ENCODE data around the gene DFFA.
"Not testable (repeated sequence)": the region's sequence is repeated elsewhere in the genome, so short reads cannot be mapped to it uniquely, and the experiment has no call there.

The DFFA gene

DNA sequence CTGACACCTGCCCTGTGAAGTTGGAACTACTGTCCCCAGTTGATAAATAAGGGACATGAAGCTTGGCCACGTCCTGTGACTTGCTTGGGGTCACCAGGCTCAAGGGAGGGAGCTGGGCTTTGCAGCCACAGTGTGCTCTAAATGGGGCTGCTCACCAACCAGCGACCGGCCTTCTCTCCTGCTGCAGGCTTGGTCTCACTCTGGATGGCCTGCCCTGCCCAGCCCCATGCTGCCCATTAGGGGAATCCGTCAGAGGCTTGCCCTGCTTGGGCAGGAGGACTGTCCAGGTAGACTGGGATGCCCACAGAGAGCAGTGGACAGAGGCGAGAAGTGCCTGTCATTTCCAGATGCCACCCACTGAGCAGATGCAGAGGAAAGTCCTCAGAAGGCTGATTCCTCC lies 43.3 kb downstream of the DFFA start:
- DNase-seq (ENCODE audit: low read depth, low spot score) = no peak
- Histone ChIP-seq H3K4me1 (ENCODE audit: insufficient read depth, insufficient read length) (peaks cover 8% of the 10 kb centered on the region), H3K9me3 (ENCODE audit: insufficient read depth, low read length) (no peaks in the 10 kb centered on the region), H3K27me3 (ENCODE audit: insufficient read depth, insufficient read length) (no peaks in the 10 kb centered on the region), H3K36me3 (ENCODE audit: insufficient read depth, insufficient read length, low read length) (peaks cover 3% of the 10 kb centered on the region), H3K9ac (ENCODE audit: insufficient read length, low read depth) (no peak overlapping the region), H3K4me3 (ENCODE audit: insufficient read length, low read depth) (no peak overlapping the region)
- TF ChIP-seq ZNF274 (IDR thresholded peaks at IDR 0.05; ENCODE audit: low read depth, low read length) = no peak

DNA sequence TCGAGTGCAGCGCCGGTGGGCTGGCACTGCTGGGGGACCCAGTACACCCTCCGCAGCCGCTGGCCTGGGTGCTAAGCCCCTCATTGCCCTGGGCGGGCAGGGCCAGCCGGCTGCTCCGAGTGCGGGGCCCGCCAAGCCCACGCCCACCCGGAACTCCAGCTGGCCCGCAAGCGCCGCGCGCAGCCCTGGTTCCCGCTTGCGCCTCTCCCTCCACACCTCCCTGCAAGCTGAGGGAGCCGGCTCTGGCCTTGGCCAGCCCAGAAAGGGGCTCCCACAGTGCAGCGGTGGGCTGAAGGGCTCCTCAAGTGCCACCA lies 45.8 kb downstream of the DFFA start:
- H3K9me3 ChIP-seq (ENCODE audit: insufficient read depth, low read length); DNase-seq (ENCODE audit: low read depth, low spot score); H3K4me3 ChIP-seq (ENCODE audit: insufficient read length, low read depth); H3K9ac ChIP-seq (ENCODE audit: insufficient read length, low read depth); H3K36me3 ChIP-seq (ENCODE audit: insufficient read depth, insufficient read length, low read length); H3K27me3 ChIP-seq (ENCODE audit: insufficient read depth, insufficient read length); H3K4me1 ChIP-seq (ENCODE audit: insufficient read depth, insufficient read length): not testable (repeated sequence)

DNA sequence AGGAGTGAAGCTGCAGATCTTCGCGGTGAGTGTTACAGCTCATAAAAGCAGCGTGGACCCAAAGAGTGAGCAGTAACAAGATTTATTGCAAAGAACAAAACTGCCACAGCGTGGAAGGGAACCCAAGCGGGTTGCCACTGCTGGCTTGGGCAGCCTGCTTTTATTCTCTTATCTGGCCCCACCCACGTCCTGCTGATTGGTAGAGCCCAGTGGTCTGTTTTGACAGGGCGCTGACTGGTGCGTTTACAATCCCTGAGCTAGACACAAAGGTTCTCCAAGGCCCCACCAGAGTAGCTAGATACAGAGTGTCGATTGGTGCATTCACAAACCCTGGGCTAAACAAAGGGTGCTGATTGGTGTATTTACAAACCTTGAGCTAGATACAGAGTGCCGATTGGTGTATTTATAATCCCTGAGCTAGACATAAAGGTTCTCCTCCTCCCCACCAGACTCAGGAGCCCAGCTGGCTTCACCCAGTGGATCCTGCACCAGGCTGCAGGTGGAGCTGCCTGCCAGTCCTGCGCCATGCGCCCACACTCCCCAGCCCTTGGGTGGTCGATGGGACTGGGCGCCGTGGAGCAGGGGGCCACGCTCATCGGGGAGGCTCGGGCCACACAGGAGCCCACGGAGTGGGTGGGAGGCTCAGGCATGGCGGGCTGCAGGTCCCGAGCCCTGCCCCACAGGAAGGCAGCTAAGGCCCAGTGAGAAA lies 46.3 kb downstream of the DFFA start:
- H3K9me3 ChIP-seq (ENCODE audit: insufficient read depth, low read length); H3K4me1 ChIP-seq (ENCODE audit: insufficient read depth, insufficient read length); DNase-seq (ENCODE audit: low read depth, low spot score); H3K9ac ChIP-seq (ENCODE audit: insufficient read length, low read depth); H3K27me3 ChIP-seq (ENCODE audit: insufficient read depth, insufficient read length); H3K4me3 ChIP-seq (ENCODE audit: insufficient read length, low read depth): not testable (repeated sequence)
- H3K36me3 ChIP-seq (ENCODE audit: insufficient read depth, insufficient read length, low read length) = peaks cover 11% of the 10 kb centered on the region

DNA sequence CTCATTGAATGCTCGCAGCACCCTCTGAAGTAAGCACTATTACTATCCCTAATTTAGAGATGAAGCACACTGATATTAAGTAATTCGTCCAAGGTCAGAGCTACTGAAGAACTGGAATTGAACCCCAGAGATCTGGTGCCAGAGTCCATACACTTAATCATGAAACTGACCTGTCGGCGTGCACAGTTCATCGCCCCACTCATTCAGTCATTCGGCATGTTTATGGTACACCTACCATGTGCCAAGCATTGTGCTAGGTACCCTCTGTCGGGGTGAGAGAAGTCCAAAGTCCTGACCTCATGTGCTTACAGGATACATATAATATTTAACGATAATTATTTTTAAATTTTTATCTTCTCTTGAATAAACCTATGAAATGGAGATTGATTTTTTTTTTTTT lies 47.7 kb downstream of the DFFA start:
- no peak for TF ChIP-seq ZNF274 (IDR thresholded peaks at IDR 0.05; ENCODE audit: low read depth, low read length)
- no peak for TF ChIP-seq YY1 (IDR thresholded peaks at IDR 0.05; ENCODE audit: insufficient read depth, insufficient read length)
- TF ChIP-seq SUZ12 (IDR thresholded peaks at IDR 0.05; ENCODE audit: extremely low read depth, insufficient read depth, insufficient read length) = no peak
- no peak for DNase-seq (ENCODE audit: low read depth, low spot score)

DNA sequence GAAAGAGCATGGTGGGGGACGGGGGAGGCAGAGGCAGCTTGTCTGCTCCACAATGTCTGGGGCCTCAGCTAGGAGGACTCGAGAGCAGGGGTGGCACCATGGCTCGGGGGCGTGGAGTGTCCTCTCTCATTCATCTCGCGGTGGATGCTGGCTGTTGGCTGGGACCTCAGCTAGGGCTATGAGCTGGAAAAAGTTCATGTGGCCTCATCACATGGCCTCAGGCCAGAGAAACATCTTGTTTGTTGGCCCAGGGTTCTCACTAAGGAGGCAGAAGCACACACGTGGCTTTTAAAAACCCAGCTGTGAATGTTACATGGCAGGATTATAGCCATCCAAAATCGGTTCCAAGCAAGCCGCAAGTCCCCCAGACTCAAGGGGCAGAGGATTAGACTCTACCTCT lies 48.3 kb downstream of the DFFA start:
- Histone ChIP-seq H3K4me3 (ENCODE audit: insufficient read length, low read depth) (no peak overlapping the region), H3K9ac (ENCODE audit: insufficient read length, low read depth) (no peak overlapping the region), H3K27me3 (ENCODE audit: insufficient read depth, insufficient read length) (no peaks in the 10 kb centered on the region), H3K36me3 (ENCODE audit: insufficient read depth, insufficient read length, low read length) (peaks cover 28% of the 10 kb centered on the region), H3K9me3 (ENCODE audit: insufficient read depth, low read length) (no peaks in the 10 kb centered on the region), H3K4me1 (ENCODE audit: insufficient read depth, insufficient read length) (no peaks in the 10 kb centered on the region)
- TF ChIP-seq SUZ12 (IDR thresholded peaks at IDR 0.05; ENCODE audit: extremely low read depth, insufficient read depth, insufficient read length) (no peak), YY1 (IDR thresholded peaks at IDR 0.05; ENCODE audit: insufficient read depth, insufficient read length) (no peak), ZNF274 (IDR thresholded peaks at IDR 0.05; ENCODE audit: low read depth, low read length) (no peak)
- DNase-seq (ENCODE audit: low read depth, low spot score) = no peak

More for the DNA sequence above, 47.7 kb downstream of the DFFA start:
- H3K4me3 ChIP-seq (ENCODE audit: insufficient read length, low read depth) = no peak overlapping the region
- H3K27me3 ChIP-seq (ENCODE audit: insufficient read depth, insufficient read length) = no peaks in the 10 kb centered on the region
- H3K9me3 ChIP-seq (ENCODE audit: insufficient read depth, low read length) = no peaks in the 10 kb centered on the region
- H3K4me1 ChIP-seq (ENCODE audit: insufficient read depth, insufficient read length) = no peaks in the 10 kb centered on the region
- no peak overlapping the region for H3K9ac ChIP-seq (ENCODE audit: insufficient read length, low read depth)
- H3K36me3 ChIP-seq (ENCODE audit: insufficient read depth, insufficient read length, low read length) = peaks cover 22% of the 10 kb centered on the region

DNA sequence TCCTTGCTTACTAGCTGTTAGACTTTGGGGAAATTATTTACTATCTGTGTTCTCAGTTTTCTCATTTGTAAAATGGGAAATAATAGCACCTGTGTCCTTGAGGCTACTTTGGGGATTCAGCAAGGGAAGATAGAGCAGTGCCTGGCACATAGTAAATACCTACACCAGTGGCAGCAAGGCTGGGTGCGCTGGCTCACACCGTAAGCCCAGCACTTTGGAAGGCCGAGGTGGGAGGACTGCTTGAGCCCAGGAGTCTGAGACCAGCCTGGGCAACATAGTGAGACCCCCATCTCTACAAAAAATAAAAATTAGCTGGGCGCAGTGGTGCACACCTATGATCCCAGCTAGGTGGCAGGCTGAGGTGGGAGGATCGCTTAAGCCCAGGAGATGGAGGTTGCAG lies 50.7 kb downstream of the DFFA start:
- Histone ChIP-seq H3K4me1 (ENCODE audit: insufficient read depth, insufficient read length) (no peaks in the 10 kb centered on the region), H3K27me3 (ENCODE audit: insufficient read depth, insufficient read length) (no peaks in the 10 kb centered on the region), H3K9me3 (ENCODE audit: insufficient read depth, low read length) (no peaks in the 10 kb centered on the region), H3K36me3 (ENCODE audit: insufficient read depth, insufficient read length, low read length) (peaks cover 49% of the 10 kb centered on the region), H3K9ac (ENCODE audit: insufficient read length, low read depth) (no peak overlapping the region), H3K4me3 (ENCODE audit: insufficient read length, low read depth) (no peak overlapping the region)
- DNase-seq (ENCODE audit: low read depth, low spot score) = no peak
- TF ChIP-seq ZNF274 (IDR thresholded peaks at IDR 0.05; ENCODE audit: low read depth, low read length) (no peak), SUZ12 (IDR thresholded peaks at IDR 0.05; ENCODE audit: extremely low read depth, insufficient read depth, insufficient read length) (no peak)

DNA sequence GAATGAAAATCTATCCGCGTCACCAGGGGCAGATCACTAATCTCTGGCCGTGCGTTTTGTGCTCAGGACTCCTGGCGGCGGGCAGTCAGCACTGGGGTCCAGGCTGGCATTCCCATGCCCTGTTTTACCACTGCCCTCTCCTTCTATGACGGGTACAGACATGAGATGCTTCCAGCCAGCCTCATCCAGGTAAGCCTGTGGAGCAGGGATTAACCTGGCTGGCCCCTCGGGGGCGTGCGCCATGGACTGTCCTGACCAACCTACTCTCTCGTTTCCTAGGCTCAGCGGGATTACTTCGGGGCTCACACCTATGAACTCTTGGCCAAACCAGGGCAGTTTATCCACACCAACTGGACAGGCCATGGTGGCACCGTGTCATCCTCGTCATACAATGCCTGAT lies 53.0 kb downstream of the DFFA start:
- Histone ChIP-seq H3K4me3 (ENCODE audit: insufficient read length, low read depth) (no peak overlapping the region), H3K4me1 (ENCODE audit: insufficient read depth, insufficient read length) (peaks cover 2% of the 10 kb centered on the region), H3K27me3 (ENCODE audit: insufficient read depth, insufficient read length) (no peaks in the 10 kb centered on the region), H3K9me3 (ENCODE audit: insufficient read depth, low read length) (no peaks in the 10 kb centered on the region), H3K9ac (ENCODE audit: insufficient read length, low read depth) (no peak overlapping the region), H3K36me3 (ENCODE audit: insufficient read depth, insufficient read length, low read length) (peaks cover 71% of the 10 kb centered on the region)
- no peak for DNase-seq (ENCODE audit: low read depth, low spot score)
- TF ChIP-seq SUZ12 (IDR thresholded peaks at IDR 0.05; ENCODE audit: extremely low read depth, insufficient read depth, insufficient read length) (no peak), ZNF274 (IDR thresholded peaks at IDR 0.05; ENCODE audit: low read depth, low read length) (no peak), YY1 (IDR thresholded peaks at IDR 0.05; ENCODE audit: insufficient read depth, insufficient read length) (no peak)

DNA sequence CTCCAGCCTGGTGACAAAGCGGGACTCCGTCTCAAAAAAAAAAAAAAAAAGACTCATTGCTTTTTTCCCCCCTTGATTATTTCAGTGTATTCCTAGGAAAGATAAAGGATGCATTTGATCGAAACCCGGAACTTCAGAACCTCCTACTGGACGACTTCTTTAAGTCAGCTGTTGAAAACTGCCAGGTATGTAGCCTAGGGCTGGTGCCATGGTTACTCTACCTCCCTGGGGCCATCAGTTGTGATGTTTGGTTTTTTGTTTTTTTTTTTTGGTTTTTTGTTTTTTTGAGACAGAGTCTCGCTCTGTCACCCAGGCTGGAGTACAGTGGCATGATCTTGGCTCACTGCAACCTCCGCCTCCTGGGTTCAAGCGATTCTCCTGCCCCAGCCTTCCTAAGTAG lies 53.6 kb downstream of the DFFA start:
- peaks cover 77% of the 10 kb centered on the region for H3K36me3 ChIP-seq (ENCODE audit: insufficient read depth, insufficient read length, low read length)
- not testable (repeated sequence) for H3K9me3 ChIP-seq (ENCODE audit: insufficient read depth, low read length); H3K27me3 ChIP-seq (ENCODE audit: insufficient read depth, insufficient read length); H3K9ac ChIP-seq (ENCODE audit: insufficient read length, low read depth); DNase-seq (ENCODE audit: low read depth, low spot score); H3K4me3 ChIP-seq (ENCODE audit: insufficient read length, low read depth); H3K4me1 ChIP-seq (ENCODE audit: insufficient read depth, insufficient read length)

DNA sequence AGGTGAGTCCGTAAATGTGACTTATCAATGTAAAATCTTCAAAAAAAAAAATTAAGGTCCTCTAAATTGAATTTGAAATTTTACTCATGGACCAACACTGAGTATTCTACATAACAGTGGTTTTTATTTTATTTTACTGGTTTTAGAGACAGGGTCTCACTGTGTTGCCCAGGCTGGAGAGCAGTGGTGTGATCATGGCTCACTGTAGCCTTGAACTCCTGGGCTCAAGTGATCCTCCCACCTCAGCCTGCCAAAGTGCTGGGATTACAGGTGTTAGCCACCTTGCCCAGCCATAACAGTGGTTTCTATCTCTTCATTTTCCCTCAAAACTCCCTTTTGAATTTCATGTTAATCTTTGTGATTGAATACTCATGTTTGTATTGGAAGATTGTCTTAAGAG lies 56.4 kb downstream of the DFFA start:
- not testable (repeated sequence) for H3K4me3 ChIP-seq (ENCODE audit: insufficient read length, low read depth); DNase-seq (ENCODE audit: low read depth, low spot score); H3K9ac ChIP-seq (ENCODE audit: insufficient read length, low read depth); H3K4me1 ChIP-seq (ENCODE audit: insufficient read depth, insufficient read length); H3K27me3 ChIP-seq (ENCODE audit: insufficient read depth, insufficient read length); H3K9me3 ChIP-seq (ENCODE audit: insufficient read depth, low read length)
- peaks cover 91% of the 10 kb centered on the region for H3K36me3 ChIP-seq (ENCODE audit: insufficient read depth, insufficient read length, low read length)
